ENCODE data around the gene NCAM1.

Gene NCAM1

GRCh38 chr11:113255096-113255495 lies 293.9 kb downstream of the NCAM1 start:
- TF ChIP-seq CTCF (conservative IDR thresholded peaks at IDR 0.05; ENCODE audit: low read depth, low read length): no peak
- no peak overlapping the region for H3K4me3 ChIP-seq (ENCODE audit: low read length)
- no peak for DNase-seq (ENCODE audit: low read depth)

GRCh38 chr11:113255741-113256140 lies 294.5 kb downstream of the NCAM1 start:
- no peak for TF ChIP-seq CTCF (conservative IDR thresholded peaks at IDR 0.05; ENCODE audit: low read depth, low read length)
- DNase-seq (ENCODE audit: low read depth): no peak
- H3K4me3 ChIP-seq (ENCODE audit: low read length): no peak overlapping the region

GRCh38 chr11:113256431-113257202 lies 295.4 kb downstream of the NCAM1 start:
- no peak for TF ChIP-seq CTCF (conservative IDR thresholded peaks at IDR 0.05; ENCODE audit: low read depth, low read length)
- no peak for DNase-seq (ENCODE audit: low read depth)

GRCh38 chr11:113260096-113260425 lies 298.8 kb downstream of the NCAM1 start:
- TF ChIP-seq CTCF (conservative IDR thresholded peaks at IDR 0.05; ENCODE audit: low read depth, low read length): no peak
- H3K4me3 ChIP-seq (ENCODE audit: low read length): no peak overlapping the region
- no peak for DNase-seq (ENCODE audit: low read depth)

More at GRCh38 chr11:113256431-113257202, 295.4 kb downstream of the NCAM1 start:
- no peak overlapping the region for H3K4me3 ChIP-seq (ENCODE audit: low read length)

GRCh38 chr11:113260541-113260940 lies 299.3 kb downstream of the NCAM1 start:
- no peak overlapping the region for H3K4me3 ChIP-seq (ENCODE audit: low read length)
- TF ChIP-seq CTCF (conservative IDR thresholded peaks at IDR 0.05; ENCODE audit: low read depth, low read length): no peak
- no peak for DNase-seq (ENCODE audit: low read depth)

GRCh38 chr11:113261709-113262475 lies 300.7 kb downstream of the NCAM1 start:
- no peak for DNase-seq (ENCODE audit: low read depth)
- TF ChIP-seq CTCF (conservative IDR thresholded peaks at IDR 0.05; ENCODE audit: low read depth, low read length): no peak
- H3K4me3 ChIP-seq (ENCODE audit: low read length): no peak overlapping the region

GRCh38 chr11:113262594-113262993 lies 301.4 kb downstream of the NCAM1 start:
- DNase-seq (ENCODE audit: low read depth): no peak
- TF ChIP-seq CTCF (conservative IDR thresholded peaks at IDR 0.05; ENCODE audit: low read depth, low read length): no peak
- no peak overlapping the region for H3K4me3 ChIP-seq (ENCODE audit: low read length)
